GDM1 (cell line): ENCODE data around the gene DAB1.

Experiments
- DNase-seq: peaks from one replicate; lab custom pipeline; 2025; lab: John Stamatoyannopoulos, UW

Gene DAB1

DNA sequence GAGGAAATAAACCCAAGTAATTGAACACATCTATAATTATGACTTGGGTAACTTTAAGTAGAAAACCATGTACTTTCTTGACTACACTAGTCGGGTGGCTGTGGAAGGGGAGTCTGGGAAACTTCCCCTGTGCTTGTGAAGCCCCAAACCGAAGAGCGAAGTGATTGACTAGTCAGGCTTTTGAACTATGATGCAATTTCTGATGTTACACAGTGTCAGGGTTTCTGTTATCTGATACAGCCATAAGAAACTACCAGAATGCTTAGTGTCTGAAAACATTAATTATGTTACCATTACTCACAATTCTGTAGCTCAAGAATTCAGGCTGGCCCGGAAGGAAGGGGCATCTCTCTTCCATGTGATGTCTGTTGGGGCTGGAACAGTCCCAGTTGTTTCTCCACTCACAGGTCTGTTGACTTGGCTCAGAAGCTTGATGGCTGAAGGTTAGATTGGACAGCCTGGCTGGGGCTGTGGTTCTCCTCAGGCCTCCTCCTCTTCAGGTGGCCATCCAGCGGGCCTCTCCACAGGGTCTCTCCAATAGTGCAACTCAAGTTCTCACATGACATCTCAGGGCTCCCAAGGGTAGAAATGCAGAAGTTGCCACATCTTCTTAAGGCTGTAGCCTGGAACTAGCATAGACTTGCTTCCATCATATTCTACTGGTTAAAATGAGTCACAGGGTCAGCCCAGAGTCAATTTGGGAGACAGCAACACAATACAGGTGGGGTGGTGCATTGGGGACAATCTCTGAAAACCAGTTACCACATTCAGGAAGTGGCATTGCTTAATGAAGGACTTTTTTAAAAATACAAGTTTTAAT is 449.7 kb downstream of the DAB1 start:
- no peak for DNase-seq

GRCh38 chr1:56972976-56973375 is 450.9 kb downstream of the DAB1 start:
- DNase-seq: no peak

GRCh38 chr1:56970280-56970679 is 453.6 kb downstream of the DAB1 start:
- no peak for DNase-seq

GRCh38 chr1:56968878-56969495 is 454.9 kb downstream of the DAB1 start:
- no peak for DNase-seq

- no peak for DNase-seq
Measured at GRCh38 chr1:56967900-56968832, 455.7 kb downstream of the DAB1 start.

DNA sequence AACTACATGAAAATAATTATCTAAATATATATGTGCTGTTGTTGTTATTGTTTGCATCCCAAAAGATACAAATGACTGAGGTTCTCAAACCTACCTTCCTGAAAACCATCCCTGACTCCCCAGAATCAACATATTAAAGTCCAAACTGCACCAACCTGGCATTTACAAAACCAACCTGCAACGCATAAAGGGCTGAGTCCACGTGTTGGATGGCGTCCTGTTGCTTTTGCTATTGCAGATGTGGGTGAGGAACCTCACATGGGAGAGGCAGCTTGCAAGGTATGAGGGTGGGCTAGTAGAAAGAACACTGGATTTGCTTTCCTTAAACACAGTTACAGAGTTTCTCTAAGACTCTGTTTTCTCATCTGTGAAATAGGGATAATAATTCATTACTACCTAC is 456.5 kb downstream of the DAB1 start:
- no peak for DNase-seq

DNA sequence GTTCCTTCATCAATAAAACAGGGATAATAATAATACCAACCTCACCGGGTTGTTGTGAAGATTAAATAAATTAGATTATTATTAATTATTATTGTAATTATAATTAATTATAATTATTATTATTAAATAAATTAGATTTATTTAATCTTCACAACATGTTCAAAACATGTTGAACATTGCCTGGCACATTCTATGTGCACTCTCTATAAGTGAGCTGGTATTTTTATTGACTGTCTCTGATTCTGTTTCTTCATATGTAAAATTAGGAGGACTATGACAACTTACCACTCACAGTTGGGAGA is 457.2 kb downstream of the DAB1 start:
- no peak for DNase-seq

- DNase-seq: no peak
Measured at GRCh38 chr1:56965916-56966697, 457.8 kb downstream of the DAB1 start, which contains the start of gene C8B. TSS of gene C8B (minus strand) at chr1:56966015. CDS start at chr1:56965948, 67 bp downstream.

GRCh38 chr1:56965191-56965590 is 458.7 kb downstream of the DAB1 start:
- no peak for DNase-seq

GRCh38 chr1:56964349-56965017 is 459.4 kb downstream of the DAB1 start:
- DNase-seq: no peak

DNA sequence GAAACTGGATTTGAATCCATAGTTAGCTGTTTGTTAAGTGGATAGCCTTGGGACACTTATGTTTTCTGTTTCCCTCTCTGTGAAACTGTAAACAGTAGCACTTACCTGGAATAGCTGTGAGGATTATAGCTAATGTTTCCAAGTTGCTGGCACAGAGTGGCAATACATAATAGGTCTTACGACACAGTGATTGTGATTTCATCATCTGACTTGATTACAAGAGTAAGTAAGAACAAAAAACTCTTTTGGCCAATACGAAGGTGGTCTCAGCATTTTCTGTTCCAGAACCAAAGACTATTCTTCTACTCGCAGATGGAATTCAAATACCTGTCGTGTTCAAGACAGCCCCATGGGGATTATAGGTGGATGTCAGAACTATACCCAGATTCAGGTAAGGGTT is 460.2 kb downstream of the DAB1 start:
- no peak for DNase-seq

- no peak for DNase-seq
Measured at GRCh38 chr1:56961426-56961825, 462.4 kb downstream of the DAB1 start.

DNA sequence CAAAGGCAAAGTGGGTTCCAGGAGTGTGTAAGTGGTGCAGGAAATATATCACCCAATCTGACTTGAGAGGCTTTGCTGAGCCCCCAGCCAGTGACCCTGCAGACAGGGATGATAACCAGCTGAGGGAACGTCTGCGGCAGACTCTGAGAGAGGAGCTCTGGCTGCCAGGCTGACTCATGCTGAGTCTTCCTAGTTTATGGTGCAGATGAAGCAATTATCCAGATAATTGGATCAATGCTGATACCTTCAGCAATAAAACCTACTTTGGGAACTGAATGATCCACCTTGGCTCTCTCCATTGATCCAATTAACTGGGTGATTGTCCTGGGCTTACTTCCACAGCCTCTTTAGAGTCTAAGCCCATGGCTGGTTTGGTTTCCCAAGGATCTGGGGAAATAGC is 465.3 kb downstream of the DAB1 start:
- DNase-seq: no peak

- no peak for DNase-seq
Measured at GRCh38 chr1:56957931-56958330, 465.9 kb downstream of the DAB1 start.

DNA sequence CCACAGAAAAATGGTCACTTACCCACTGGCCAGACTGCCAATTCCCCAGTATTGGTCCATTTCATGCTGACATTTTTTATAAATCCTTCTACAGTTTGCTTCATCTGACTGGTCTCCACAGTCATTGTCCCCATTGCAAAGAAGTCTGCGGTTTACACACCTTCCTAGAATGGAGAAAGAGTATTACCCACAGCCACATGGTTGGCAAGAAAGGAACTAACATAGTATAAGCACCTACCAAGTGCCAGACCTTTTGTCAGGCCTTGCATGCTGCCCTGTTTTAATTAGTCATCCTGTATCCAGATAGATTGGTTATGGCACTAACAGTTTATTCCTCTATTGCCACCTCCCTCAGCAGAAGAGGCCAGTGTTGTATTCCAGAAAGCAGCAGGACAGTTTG is 469.2 kb downstream of the DAB1 start:
- no peak for DNase-seq

DNA sequence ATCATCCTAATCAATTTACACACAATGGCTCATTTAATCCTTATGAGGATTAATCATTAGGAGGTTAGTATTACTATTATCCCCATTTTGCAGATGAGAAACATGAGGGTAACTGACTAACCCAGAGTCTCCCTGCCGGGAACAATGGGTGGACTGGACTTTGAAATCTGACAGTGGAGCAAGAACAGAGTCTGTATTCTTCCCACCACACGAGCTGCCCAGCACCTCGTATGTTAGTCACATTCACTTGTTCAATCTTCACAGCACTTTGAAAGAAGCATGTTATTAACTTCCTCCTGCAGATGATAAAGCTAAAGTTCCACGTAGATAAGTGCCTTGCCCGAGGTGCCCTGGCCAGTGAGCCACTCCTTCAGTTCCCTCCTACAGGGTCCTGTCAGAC is 470.5 kb downstream of the DAB1 start:
- no peak for DNase-seq

GRCh38 chr1:56952501-56952900 is 471.4 kb downstream of the DAB1 start:
- DNase-seq: no peak

GRCh38 chr1:56948403-56949023 is 475.3 kb downstream of the DAB1 start:
- no peak for DNase-seq
